Panc1 (cell line): Measurements from ENCODE around the gene PEAR1. TPM values are rescaled to one million over a fixed set of nuclear protein-coding genes. Genes with fewer than 3 reads are reported as not detected.

Source experiments
- ATAC-seq: fragments of 200-7000 bp; cut with Tn5 transposase; 2 replicates; pipeline ENCODE4 v1.9.1; 2020; ENCODE audit warnings: mild to moderate bottlenecking, moderate library complexity
- BruUV-seq: library from RNA; stranded (reverse); fragments of 400-500 nt; replicated peaks from 2 replicates; lab custom pipeline; 2021; lab: Mats Ljungman, UMichigan
- CTCF ChIA-PET: fragments of 300-600 bp; sonication (Branson Sonifier 250); formaldehyde crosslinking; loops from one replicate; lab custom pipeline; 2022; ENCODE audit warnings: antibody characterized with exemption; lab: Charles Lee
- POLR2A ChIA-PET: fragments of 300-600 bp; sonication (Branson Sonifier 250); formaldehyde crosslinking; loops from one replicate; lab custom pipeline; 2022; ENCODE audit warnings: antibody characterized with exemption; lab: Charles Lee
- DNase-seq: peaks from one replicate; pipeline ENCODE4 v3.0.0-alpha.2; 2010; ENCODE audit warnings: low read depth, low spot score
- H3K27ac ChIP-seq: 2 replicates; pipeline ENCODE4 v1.5.1; 2011; ENCODE audit warnings: mild to moderate bottlenecking, low read length, inconsistent platforms
- H3K27me3 ChIP-seq: fragments of 200-500 bp; sonication (Bioruptor generic); 2 replicates; pipeline ENCODE4 v1.6.0; 2014; ENCODE audit warnings: low read length, inconsistent platforms; ENCODE audit not compliant: control insufficient read depth, insufficient read depth
- H3K36me3 ChIP-seq: fragments of 200-500 bp; sonication (Bioruptor generic); 2 replicates; pipeline ENCODE4 v1.5.1; 2014; ENCODE audit warnings: inconsistent platforms, mild to moderate bottlenecking, low read length, moderate library complexity; ENCODE audit not compliant: control insufficient read depth, insufficient read depth
- H3K4me1 ChIP-seq: 2 replicates; pipeline ENCODE4 v1.5.1; 2011; ENCODE audit warnings: inconsistent platforms, mild to moderate bottlenecking, low read length, moderate library complexity; ENCODE audit not compliant: control insufficient read depth, insufficient read depth
- H3K4me3 ChIP-seq, 2 experiments: 2 replicates each; pipeline ENCODE4 v1.5.1; 2011 to 2012; ENCODE audit warnings: low read depth in 2 of 2, low read length in 2 of 2, mild to moderate bottlenecking in 2 of 2, inconsistent platforms in 1 of 2, moderate library complexity in 1 of 2
- H3K9me3 ChIP-seq: fragments of 200-500 bp; sonication (Bioruptor generic); 2 replicates; pipeline ENCODE4 v1.5.1; 2014; ENCODE audit warnings: low read depth, mild to moderate bottlenecking, inconsistent platforms, low read length, moderate library complexity; ENCODE audit not compliant: control insufficient read depth, insufficient read depth
- POLR2AphosphoS5 ChIP-seq: IDR thresholded peaks from 2 replicates; pipeline ENCODE4 v1.6.1; 2012; ENCODE audit warnings: mild to moderate bottlenecking, low read depth, low read length, moderate library complexity
- SIN3A ChIP-seq: IDR thresholded peaks from 2 replicates; pipeline ENCODE4 v1.6.1; 2012; ENCODE audit warnings: low read depth, mild to moderate bottlenecking, low read length, moderate library complexity, borderline replicate concordance; ENCODE audit not compliant: insufficient read depth
- TCF7L2 ChIP-seq: IDR thresholded peaks from 2 replicates; pipeline ENCODE4 v1.6.1; 2011; ENCODE audit warnings: mild to moderate bottlenecking, low read depth, low read length, inconsistent platforms
- in situ Hi-C: cut with HindIII; loops from 2 replicates; pipeline ENCODE4 v1.10.0; 2016; ENCODE audit warnings: low sequenced_read_pairs, low pct_unique_long_range_greater_than_20kb
- intact Hi-C: fragments of 100-400 bp; cut with micrococcal nuclease; formaldehyde crosslinking; loops from one replicate; pipeline ENCODE4 v1.10.0; 2022; ENCODE audit not compliant: unreplicated experiment
- total RNA-seq: library from RNA; stranded (reverse); gene quantifications from one replicate; pipeline ENCODE4 v1.2.1, GENCODE V29; 2021; ENCODE audit not compliant: unreplicated experiment
- TF ChIP-seq, protein P1 (sequence below): fragments of 450-650 bp; IDR thresholded peaks from 2 replicates; pipeline ENCODE4 v1.5.1; 2017; ENCODE audit warnings: mild to moderate bottlenecking
- TF ChIP-seq, protein P2 (sequence below), 2 experiments: IDR thresholded peaks; 2 replicates each; pipeline ENCODE4 v1.6.1; 2011 to 2012; ENCODE audit warnings: low read depth in 2 of 2, control low read depth in 1 of 2, low read length in 1 of 2, mild to moderate bottlenecking in 1 of 2, moderate library complexity in 1 of 2; ENCODE audit not compliant: insufficient read depth in 1 of 2

The PEAR1 gene
- total RNA-seq, 1 experiment from 2014 or later = 16.1 TPM

DNA sequence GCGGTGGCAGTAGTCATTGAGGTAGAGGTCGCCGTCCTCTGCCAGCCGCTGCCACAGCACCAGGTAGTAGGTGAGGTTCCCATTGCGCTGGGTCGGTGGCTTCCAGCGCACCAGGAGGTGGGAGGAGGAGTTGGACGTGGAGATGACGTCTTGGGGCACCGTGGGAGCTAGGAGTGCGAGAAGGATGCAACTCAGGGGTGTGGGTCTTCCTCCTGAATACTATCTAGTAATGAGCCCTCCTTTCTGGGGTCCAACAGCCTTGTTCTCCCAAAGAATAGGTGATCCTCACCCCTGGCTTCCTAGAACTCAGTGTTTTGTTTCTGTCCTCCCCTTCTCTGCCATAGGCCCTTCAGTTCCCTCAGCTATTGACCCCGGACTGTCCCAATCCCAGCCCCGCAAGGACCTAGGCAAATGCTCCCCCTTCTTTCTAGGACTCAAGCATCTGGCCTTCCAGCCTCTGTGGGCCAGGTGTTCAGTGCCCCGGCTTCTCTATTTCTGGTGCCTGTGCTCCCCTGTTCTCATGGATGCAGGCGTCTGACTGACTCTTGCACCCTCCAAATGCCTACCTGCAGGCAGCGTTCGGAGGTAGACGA, 47.5 kb upstream of the PEAR1 start:
- Histone ChIP-seq H3K4me3 (no peak overlapping the region), H3K9me3 (no peaks in the 10 kb centered on the region), H3K36me3 (no peaks in the 10 kb centered on the region), H3K27ac (no peak overlapping the region), H3K27me3 (no peaks in the 10 kb centered on the region), H3K4me1 (no peaks in the 10 kb centered on the region)
- BruUV-seq = no TSS peak
- ATAC-seq (no peak), DNase-seq (no peak)
- intact Hi-C loops (no loop called here), in situ Hi-C loops (no loop called here)
- ChIA-PET CTCF (no interaction called here), POLR2A (no interaction called here)
- TF ChIP-seq, protein P1, sequence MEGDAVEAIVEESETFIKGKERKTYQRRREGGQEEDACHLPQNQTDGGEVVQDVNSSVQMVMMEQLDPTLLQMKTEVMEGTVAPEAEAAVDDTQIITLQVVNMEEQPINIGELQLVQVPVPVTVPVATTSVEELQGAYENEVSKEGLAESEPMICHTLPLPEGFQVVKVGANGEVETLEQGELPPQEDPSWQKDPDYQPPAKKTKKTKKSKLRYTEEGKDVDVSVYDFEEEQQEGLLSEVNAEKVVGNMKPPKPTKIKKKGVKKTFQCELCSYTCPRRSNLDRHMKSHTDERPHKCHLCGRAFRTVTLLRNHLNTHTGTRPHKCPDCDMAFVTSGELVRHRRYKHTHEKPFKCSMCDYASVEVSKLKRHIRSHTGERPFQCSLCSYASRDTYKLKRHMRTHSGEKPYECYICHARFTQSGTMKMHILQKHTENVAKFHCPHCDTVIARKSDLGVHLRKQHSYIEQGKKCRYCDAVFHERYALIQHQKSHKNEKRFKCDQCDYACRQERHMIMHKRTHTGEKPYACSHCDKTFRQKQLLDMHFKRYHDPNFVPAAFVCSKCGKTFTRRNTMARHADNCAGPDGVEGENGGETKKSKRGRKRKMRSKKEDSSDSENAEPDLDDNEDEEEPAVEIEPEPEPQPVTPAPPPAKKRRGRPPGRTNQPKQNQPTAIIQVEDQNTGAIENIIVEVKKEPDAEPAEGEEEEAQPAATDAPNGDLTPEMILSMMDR = no peak
- TF ChIP-seq SIN3A = no peak
- TF ChIP-seq POLR2AphosphoS5 = no peak
- TF ChIP-seq, protein P2, sequence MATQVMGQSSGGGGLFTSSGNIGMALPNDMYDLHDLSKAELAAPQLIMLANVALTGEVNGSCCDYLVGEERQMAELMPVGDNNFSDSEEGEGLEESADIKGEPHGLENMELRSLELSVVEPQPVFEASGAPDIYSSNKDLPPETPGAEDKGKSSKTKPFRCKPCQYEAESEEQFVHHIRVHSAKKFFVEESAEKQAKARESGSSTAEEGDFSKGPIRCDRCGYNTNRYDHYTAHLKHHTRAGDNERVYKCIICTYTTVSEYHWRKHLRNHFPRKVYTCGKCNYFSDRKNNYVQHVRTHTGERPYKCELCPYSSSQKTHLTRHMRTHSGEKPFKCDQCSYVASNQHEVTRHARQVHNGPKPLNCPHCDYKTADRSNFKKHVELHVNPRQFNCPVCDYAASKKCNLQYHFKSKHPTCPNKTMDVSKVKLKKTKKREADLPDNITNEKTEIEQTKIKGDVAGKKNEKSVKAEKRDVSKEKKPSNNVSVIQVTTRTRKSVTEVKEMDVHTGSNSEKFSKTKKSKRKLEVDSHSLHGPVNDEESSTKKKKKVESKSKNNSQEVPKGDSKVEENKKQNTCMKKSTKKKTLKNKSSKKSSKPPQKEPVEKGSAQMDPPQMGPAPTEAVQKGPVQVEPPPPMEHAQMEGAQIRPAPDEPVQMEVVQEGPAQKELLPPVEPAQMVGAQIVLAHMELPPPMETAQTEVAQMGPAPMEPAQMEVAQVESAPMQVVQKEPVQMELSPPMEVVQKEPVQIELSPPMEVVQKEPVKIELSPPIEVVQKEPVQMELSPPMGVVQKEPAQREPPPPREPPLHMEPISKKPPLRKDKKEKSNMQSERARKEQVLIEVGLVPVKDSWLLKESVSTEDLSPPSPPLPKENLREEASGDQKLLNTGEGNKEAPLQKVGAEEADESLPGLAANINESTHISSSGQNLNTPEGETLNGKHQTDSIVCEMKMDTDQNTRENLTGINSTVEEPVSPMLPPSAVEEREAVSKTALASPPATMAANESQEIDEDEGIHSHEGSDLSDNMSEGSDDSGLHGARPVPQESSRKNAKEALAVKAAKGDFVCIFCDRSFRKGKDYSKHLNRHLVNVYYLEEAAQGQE (IDR thresholded peaks at IDR 0.05; ENCODE audit: insufficient read depth in 1 of 2, low read depth in 2 of 2, low read length in 1 of 2) = no peak
- no peak for TF ChIP-seq TCF7L2

DNA sequence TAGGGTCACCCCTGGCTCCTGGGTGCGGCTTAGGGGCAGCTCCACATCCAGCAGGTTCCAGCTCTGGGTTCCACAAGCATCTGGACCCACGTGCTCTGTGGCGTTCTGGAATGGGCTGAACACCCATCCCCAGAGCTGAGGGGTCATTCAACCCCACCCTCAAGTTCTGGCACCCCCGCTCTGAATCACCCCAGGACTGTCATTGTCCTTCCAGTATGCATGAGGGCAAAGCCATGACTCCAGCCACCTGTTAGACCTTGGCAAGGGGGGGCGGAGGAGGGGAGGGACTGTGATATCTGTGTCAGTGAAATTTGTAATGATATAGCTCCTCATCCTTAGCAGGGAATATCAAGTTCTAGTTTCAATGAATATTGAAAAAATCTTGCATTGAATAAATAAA, 46.9 kb upstream of the PEAR1 start:
- no peak overlapping the region for H3K4me3 ChIP-seq
- ChIA-PET POLR2A (no interaction called here), CTCF (no interaction called here)
- BruUV-seq = no TSS peak
- intact Hi-C loops (no loop called here), in situ Hi-C loops (no loop called here)
- TF ChIP-seq SIN3A (no peak), POLR2AphosphoS5 (no peak), TCF7L2 (no peak)
- TF ChIP-seq, protein P2 (IDR thresholded peaks at IDR 0.05; ENCODE audit: insufficient read depth in 1 of 2, low read depth in 2 of 2, low read length in 1 of 2) = no peak
- TF ChIP-seq, protein P1 = no peak
- H3K27me3 ChIP-seq = no peaks in the 10 kb centered on the region
- no peaks in the 10 kb centered on the region for H3K9me3 ChIP-seq
- no peaks in the 10 kb centered on the region for H3K4me1 ChIP-seq
- no peaks in the 10 kb centered on the region for H3K36me3 ChIP-seq
- DNase-seq (no peak), ATAC-seq (no peak)
- no peak overlapping the region for H3K27ac ChIP-seq
